Smooth muscle cell (in vitro differentiated cells): ENCODE results near the gene CORO1C. TPM values are rescaled to one million over a fixed set of nuclear protein-coding genes. Genes with fewer than 3 reads are reported as not detected.

Source experiments
- DNase-seq: peaks from one replicate; lab custom pipeline; 2025; ENCODE audit not compliant: unreplicated experiment; lab: John Stamatoyannopoulos, UW
- H2AFZ ChIP-seq: fragments of 200-600 bp; sonication (generic); 2 replicates; pipeline ENCODE4 v1.6.0; 2016; ENCODE audit warnings: antibody characterized with exemption, low read depth, mild to moderate bottlenecking
- H3F3A ChIP-seq: fragments of 200-600 bp; sonication (generic); 2 replicates; pipeline ENCODE4 v1.6.0; 2017; ENCODE audit warnings: antibody characterized with exemption, low read depth
- H3K27ac ChIP-seq: fragments of 200-600 bp; sonication (generic); 2 replicates; pipeline ENCODE4 v1.5.1; 2016; ENCODE audit warnings: low read depth, mild to moderate bottlenecking
- H3K27me3 ChIP-seq: fragments of 200-600 bp; sonication (generic); 2 replicates; pipeline ENCODE4 v1.6.1; 2016; ENCODE audit warnings: low read depth, mild to moderate bottlenecking
- H3K36me3 ChIP-seq: fragments of 200-600 bp; sonication (generic); 2 replicates; pipeline ENCODE4 v1.5.1; 2016; ENCODE audit warnings: low read depth
- H3K4me1 ChIP-seq: fragments of 200-600 bp; sonication (generic); 2 replicates; pipeline ENCODE4 v1.5.1; 2016; ENCODE audit warnings: low read depth
- H3K4me2 ChIP-seq: fragments of 200-600 bp; sonication (generic); 2 replicates; pipeline ENCODE4 v1.6.0; 2016; ENCODE audit warnings: mild to moderate bottlenecking
- H3K4me3 ChIP-seq: fragments of 200-600 bp; sonication (generic); 2 replicates; pipeline ENCODE4 v1.5.1; 2016; ENCODE audit warnings: mild to moderate bottlenecking
- H3K79me2 ChIP-seq: fragments of 200-600 bp; sonication (generic); 2 replicates; pipeline ENCODE4 v1.6.0; 2016; ENCODE audit warnings: low read depth, mild to moderate bottlenecking
- H3K9ac ChIP-seq: fragments of 200-600 bp; sonication (generic); 2 replicates; pipeline ENCODE4 v1.6.0; 2016; ENCODE audit warnings: low read depth
- H3K9me3 ChIP-seq: fragments of 200-600 bp; sonication (generic); replicated peaks from 2 replicates; pipeline ENCODE4 v1.5.1; 2016; ENCODE audit warnings: low read depth
- H4K20me1 ChIP-seq: fragments of 200-600 bp; sonication (generic); 2 replicates; pipeline ENCODE4 v1.6.0; 2016; ENCODE audit warnings: low read depth
- CTCF ChIP-seq: fragments of 200-600 bp; sonication (generic); IDR thresholded peaks from 2 replicates; pipeline ENCODE4 v1.5.1; 2017; ENCODE audit warnings: borderline replicate concordance, mild to moderate bottlenecking, antibody characterized with exemption; ENCODE audit not compliant: insufficient read depth, poor library complexity, severe bottlenecking
- WGBS: methylation state at CpG from one replicate; pipeline ENCODE4 v1.1.7; 2016; ENCODE audit warnings: low lambda C conversion rate; 5-methylcytosine and 5-hydroxymethylcytosine counted together
- polyA plus RNA-seq: library from polyadenylated mRNA; unstranded; fragments of >200 nt; fragmentation: Nextera tagmentation; extraction: Ambion mirVana; gene quantifications from 2 replicates; pipeline ENCODE4 v1.2.1, GENCODE V29; 2016
- total RNA-seq: library from RNA; depleted of rRNA; stranded (reverse); fragments of >200 nt; gene quantifications from 2 replicates; pipeline ENCODE4 v1.2.3, GENCODE V29; 2014

CORO1C gene
- total and polyA plus RNA-seq, 2 experiments from 2014 or later: 96.7 to 136 TPM

- Histone ChIP-seq H3K4me3 (peak overlapping the region; percentile 96), H3K4me1 (peaks cover 19% of the 10 kb centered on the region), H3K4me2 (peak overlapping the region; percentile 92), H3K36me3 (no peaks in the 10 kb centered on the region), H3F3A (peaks cover 15% of the 10 kb centered on the region), H2AFZ (no peak overlapping the region), H3K27me3 (no peaks in the 10 kb centered on the region), H3K9ac (peak overlapping the region; percentile 90), H4K20me1 (peaks cover 48% of the 10 kb centered on the region), H3K27ac (peak overlapping the region; percentile 93), H3K9me3 (no peaks in the 10 kb centered on the region), H3K79me2 (peaks cover 48% of the 10 kb centered on the region)
- peak; percentile 63 for DNase-seq
- no peak for TF ChIP-seq CTCF
- 3% methylated on average over 26 of the region's 45 CpGs for WGBS
Observed at GRCh38 chr12:108730365-108731104, 783 bp downstream of the CORO1C start.

DNA sequence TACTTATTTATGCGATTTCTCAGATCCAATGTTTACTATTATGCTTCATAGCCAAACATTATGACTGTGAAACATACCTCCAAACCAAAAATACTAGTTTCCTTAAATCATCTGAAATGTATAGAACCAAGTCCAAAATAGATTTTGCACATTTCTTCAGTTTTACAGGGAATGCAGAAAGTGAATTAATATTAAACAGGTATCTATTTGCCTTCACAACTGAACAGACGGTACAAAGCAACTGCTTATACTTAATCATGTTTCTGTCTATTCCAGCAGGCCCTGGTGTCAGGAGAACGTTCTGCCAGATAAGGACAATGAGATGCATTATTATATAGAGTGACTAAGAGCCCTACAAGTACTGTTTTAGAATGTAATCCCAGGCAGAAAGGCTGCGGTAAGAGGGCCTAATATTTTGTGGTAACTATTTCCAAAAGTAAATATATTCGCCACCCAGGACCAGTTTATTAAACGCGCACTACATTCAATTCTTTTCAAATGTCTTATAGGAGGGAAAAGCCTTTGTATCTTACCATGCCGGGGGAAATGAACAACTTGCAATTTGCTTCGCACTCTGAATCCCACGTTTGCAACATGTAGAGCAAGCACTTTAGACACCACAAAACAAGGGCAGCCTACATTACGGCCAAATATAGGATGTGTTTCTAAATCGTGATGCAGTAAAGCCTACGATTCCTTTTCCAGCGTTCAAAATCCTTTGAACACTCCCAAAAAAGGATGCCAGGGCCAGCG lies 1.5 kb downstream of the CORO1C start:
- Histone ChIP-seq H2AFZ (no peak overlapping the region), H4K20me1 (peaks cover 56% of the 10 kb centered on the region), H3K9me3 (no peaks in the 10 kb centered on the region), H3K4me2 (peak overlapping the region; percentile 92), H3K9ac (peak overlapping the region; percentile 90), H3F3A (peaks cover 21% of the 10 kb centered on the region), H3K79me2 (peaks cover 55% of the 10 kb centered on the region), H3K4me1 (peaks cover 26% of the 10 kb centered on the region), H3K27me3 (no peaks in the 10 kb centered on the region), H3K36me3 (no peaks in the 10 kb centered on the region), H3K27ac (peak overlapping the region; percentile 93), H3K4me3 (peak overlapping the region; percentile 96)
- no peak for TF ChIP-seq CTCF
- 9% methylated on average over 15 of the region's 15 CpGs for WGBS
- DNase-seq: no peak

- Histone ChIP-seq H3K36me3 (no peaks in the 10 kb centered on the region), H4K20me1 (peaks cover 63% of the 10 kb centered on the region), H3K9ac (peak overlapping the region; percentile 90), H3K79me2 (peaks cover 63% of the 10 kb centered on the region), H3K4me1 (peaks cover 32% of the 10 kb centered on the region), H3K4me2 (peak overlapping the region; percentile 92), H3K9me3 (no peaks in the 10 kb centered on the region), H3K27me3 (no peaks in the 10 kb centered on the region), H2AFZ (no peak overlapping the region), H3K4me3 (peak overlapping the region; percentile 96), H3F3A (peaks cover 24% of the 10 kb centered on the region), H3K27ac (peak overlapping the region; percentile 93)
- TF ChIP-seq CTCF: no peak
- 66% methylated on average over 9 of the region's 9 CpGs for WGBS
- DNase-seq: no peak
Observed at GRCh38 chr12:108728820-108729611, 2.3 kb downstream of the CORO1C start.
